ENCODE data around the gene LRRC31.

DNA sequence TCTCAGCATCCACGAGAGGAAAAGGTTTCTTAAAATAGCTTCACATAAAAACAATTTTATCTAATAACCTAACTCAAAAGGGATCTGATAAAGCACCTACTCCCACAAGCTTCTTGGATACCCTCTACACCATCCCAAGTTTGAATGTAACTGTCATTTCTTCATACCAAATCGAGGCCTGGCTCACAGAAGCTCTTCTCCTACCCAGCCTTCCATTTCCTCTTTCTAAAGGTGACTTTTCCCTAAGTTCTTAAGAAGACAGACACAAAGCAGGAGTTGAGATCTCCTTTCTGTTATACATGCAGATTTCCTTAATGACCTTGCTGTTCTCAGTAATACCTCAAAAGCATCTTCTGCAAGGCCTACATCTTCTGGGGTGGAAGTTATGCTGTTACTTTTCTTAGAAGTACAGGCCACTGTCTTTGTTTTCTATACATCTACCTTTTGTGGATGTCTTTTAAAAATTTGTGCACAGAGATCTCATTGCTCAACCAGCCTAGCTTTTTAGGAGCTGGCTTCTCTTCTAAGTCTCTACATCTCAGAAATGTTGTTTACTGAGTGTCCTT is 60.4 kb downstream of the LRRC31 start:
- TF ChIP-seq, protein P1, sequence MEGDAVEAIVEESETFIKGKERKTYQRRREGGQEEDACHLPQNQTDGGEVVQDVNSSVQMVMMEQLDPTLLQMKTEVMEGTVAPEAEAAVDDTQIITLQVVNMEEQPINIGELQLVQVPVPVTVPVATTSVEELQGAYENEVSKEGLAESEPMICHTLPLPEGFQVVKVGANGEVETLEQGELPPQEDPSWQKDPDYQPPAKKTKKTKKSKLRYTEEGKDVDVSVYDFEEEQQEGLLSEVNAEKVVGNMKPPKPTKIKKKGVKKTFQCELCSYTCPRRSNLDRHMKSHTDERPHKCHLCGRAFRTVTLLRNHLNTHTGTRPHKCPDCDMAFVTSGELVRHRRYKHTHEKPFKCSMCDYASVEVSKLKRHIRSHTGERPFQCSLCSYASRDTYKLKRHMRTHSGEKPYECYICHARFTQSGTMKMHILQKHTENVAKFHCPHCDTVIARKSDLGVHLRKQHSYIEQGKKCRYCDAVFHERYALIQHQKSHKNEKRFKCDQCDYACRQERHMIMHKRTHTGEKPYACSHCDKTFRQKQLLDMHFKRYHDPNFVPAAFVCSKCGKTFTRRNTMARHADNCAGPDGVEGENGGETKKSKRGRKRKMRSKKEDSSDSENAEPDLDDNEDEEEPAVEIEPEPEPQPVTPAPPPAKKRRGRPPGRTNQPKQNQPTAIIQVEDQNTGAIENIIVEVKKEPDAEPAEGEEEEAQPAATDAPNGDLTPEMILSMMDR (IDR thresholded peaks at IDR 0.05; ENCODE audit: low read depth, low read length, missing input control): no peak
- TF ChIP-seq TAF1 (conservative IDR thresholded peaks at IDR 0.05) (no peak), JUND (IDR thresholded peaks at IDR 0.05) (no peak), RXRA (IDR thresholded peaks at IDR 0.05) (no peak), YY1 (IDR thresholded peaks at IDR 0.05) (no peak), SP1 (IDR thresholded peaks at IDR 0.05) (no peak), EGR1 (IDR thresholded peaks at IDR 0.05; ENCODE audit: low read depth in 2 of 2) (no peak), FOXA2 (IDR thresholded peaks at IDR 0.05) (no peak), RAD21 (IDR thresholded peaks at IDR 0.05) (no peak)
- TF ChIP-seq, protein P2, sequence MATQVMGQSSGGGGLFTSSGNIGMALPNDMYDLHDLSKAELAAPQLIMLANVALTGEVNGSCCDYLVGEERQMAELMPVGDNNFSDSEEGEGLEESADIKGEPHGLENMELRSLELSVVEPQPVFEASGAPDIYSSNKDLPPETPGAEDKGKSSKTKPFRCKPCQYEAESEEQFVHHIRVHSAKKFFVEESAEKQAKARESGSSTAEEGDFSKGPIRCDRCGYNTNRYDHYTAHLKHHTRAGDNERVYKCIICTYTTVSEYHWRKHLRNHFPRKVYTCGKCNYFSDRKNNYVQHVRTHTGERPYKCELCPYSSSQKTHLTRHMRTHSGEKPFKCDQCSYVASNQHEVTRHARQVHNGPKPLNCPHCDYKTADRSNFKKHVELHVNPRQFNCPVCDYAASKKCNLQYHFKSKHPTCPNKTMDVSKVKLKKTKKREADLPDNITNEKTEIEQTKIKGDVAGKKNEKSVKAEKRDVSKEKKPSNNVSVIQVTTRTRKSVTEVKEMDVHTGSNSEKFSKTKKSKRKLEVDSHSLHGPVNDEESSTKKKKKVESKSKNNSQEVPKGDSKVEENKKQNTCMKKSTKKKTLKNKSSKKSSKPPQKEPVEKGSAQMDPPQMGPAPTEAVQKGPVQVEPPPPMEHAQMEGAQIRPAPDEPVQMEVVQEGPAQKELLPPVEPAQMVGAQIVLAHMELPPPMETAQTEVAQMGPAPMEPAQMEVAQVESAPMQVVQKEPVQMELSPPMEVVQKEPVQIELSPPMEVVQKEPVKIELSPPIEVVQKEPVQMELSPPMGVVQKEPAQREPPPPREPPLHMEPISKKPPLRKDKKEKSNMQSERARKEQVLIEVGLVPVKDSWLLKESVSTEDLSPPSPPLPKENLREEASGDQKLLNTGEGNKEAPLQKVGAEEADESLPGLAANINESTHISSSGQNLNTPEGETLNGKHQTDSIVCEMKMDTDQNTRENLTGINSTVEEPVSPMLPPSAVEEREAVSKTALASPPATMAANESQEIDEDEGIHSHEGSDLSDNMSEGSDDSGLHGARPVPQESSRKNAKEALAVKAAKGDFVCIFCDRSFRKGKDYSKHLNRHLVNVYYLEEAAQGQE (IDR thresholded peaks at IDR 0.05): no peak
- TF ChIP-seq, protein P3, sequence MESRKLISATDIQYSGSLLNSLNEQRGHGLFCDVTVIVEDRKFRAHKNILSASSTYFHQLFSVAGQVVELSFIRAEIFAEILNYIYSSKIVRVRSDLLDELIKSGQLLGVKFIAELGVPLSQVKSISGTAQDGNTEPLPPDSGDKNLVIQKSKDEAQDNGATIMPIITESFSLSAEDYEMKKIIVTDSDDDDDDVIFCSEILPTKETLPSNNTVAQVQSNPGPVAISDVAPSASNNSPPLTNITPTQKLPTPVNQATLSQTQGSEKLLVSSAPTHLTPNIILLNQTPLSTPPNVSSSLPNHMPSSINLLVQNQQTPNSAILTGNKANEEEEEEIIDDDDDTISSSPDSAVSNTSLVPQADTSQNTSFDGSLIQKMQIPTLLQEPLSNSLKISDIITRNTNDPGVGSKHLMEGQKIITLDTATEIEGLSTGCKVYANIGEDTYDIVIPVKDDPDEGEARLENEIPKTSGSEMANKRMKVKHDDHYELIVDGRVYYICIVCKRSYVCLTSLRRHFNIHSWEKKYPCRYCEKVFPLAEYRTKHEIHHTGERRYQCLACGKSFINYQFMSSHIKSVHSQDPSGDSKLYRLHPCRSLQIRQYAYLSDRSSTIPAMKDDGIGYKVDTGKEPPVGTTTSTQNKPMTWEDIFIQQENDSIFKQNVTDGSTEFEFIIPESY (IDR thresholded peaks at IDR 0.05): no peak
- TF ChIP-seq, protein P4, sequence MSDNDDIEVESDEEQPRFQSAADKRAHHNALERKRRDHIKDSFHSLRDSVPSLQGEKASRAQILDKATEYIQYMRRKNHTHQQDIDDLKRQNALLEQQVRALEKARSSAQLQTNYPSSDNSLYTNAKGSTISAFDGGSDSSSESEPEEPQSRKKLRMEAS (IDR thresholded peaks at IDR 0.05): no peak
